Small intestine (tissue), 7 donors: Measurements from ENCODE around the gene DNAJC30. TPM values are rescaled to one million over a fixed set of nuclear protein-coding genes. Genes with fewer than 3 reads are reported as not detected.
A peak's percentile ranks its signal among the peaks of the same experiment; 100 is the strongest.

ENCODE experiments used
- DNase-seq, 2 donors: peaks; one replicate each; pipeline versions ENCODE4 v3.0.0 to v3.0.0-alpha.2; 2013
- FAIRE-seq: peaks from 2 replicates; lab custom pipeline; 2012; peaks lifted over from hg19 to GRCh38; lab: Jason Lieb, UNC
- H3K27ac ChIP-seq, 3 donors: one replicate each; pipeline ENCODE4 v1.5.1; 2013; ENCODE audit warnings: low read length in 2 of 3, mild to moderate bottlenecking in 2 of 3, control low read depth in 1 of 3, inconsistent platforms in 1 of 3, low read depth in 1 of 3, moderate library complexity in 1 of 3
- H3K27me3 ChIP-seq, 3 donors: one replicate each; pipeline ENCODE4 v1.6.1; 2013; ENCODE audit warnings: low read length in 3 of 3, inconsistent platforms in 1 of 3; ENCODE audit not compliant: control insufficient read depth in 3 of 3, insufficient read depth in 3 of 3
- H3K36me3 ChIP-seq, 3 donors: one replicate each; pipeline ENCODE4 v1.6.1; 2013; ENCODE audit warnings: low read length in 3 of 3, inconsistent platforms in 1 of 3, low read depth in 1 of 3, mild to moderate bottlenecking in 1 of 3, moderate library complexity in 1 of 3; ENCODE audit not compliant: control insufficient read depth in 3 of 3, insufficient read depth in 2 of 3
- H3K4me1 ChIP-seq, 3 donors: one replicate each; pipeline ENCODE4 v1.6.1; 2013; ENCODE audit warnings: low read length in 2 of 3, inconsistent platforms in 1 of 3, low read depth in 1 of 3, mild to moderate bottlenecking in 1 of 3, moderate library complexity in 1 of 3; ENCODE audit not compliant: control insufficient read depth in 3 of 3, insufficient read depth in 2 of 3
- H3K4me3 ChIP-seq, 3 donors: one replicate each; pipeline ENCODE4 v1.5.1; 2013; ENCODE audit warnings: low read length in 3 of 3, control low read depth in 1 of 3, inconsistent platforms in 1 of 3, low read depth in 1 of 3, mild to moderate bottlenecking in 1 of 3, moderate library complexity in 1 of 3
- H3K9me3 ChIP-seq, 2 donors: one replicate each; pipeline ENCODE4 v1.6.1; 2013; ENCODE audit warnings: low read depth in 1 of 2, low read length in 1 of 2; ENCODE audit not compliant: control insufficient read depth in 2 of 2, insufficient read depth in 1 of 2
- WGBS, 3 donors: extraction: QIAGEN DNeasy Blood & Tissue Kit; methylation state at CpG; one replicate each; pipeline ENCODE4 v1.1.7; 2013; 5-methylcytosine and 5-hydroxymethylcytosine counted together
- polyA plus RNA-seq, 4 donors: library from polyadenylated mRNA; stranded (reverse) in 3 of 4; unstranded in 1 of 4; fragments of 200-250 nt in 3 of 4; fragments of 120-200 nt in 1 of 4; gene quantifications; one replicate each; pipeline versions ENCODE4 v1.2.1 to v1.2.3, GENCODE V29; 2013
- donor health status: healthy with polysubstance abuse.
- donor health status: control.
- donor health status: control.
- donor health status: Bipolar disorder and iron deficiency.
- donor health status: healthy.

DNAJC30 gene
- polyA plus RNA-seq, 4 donors: 6.0 to 10.4 (median 7.8) TPM

DNA sequence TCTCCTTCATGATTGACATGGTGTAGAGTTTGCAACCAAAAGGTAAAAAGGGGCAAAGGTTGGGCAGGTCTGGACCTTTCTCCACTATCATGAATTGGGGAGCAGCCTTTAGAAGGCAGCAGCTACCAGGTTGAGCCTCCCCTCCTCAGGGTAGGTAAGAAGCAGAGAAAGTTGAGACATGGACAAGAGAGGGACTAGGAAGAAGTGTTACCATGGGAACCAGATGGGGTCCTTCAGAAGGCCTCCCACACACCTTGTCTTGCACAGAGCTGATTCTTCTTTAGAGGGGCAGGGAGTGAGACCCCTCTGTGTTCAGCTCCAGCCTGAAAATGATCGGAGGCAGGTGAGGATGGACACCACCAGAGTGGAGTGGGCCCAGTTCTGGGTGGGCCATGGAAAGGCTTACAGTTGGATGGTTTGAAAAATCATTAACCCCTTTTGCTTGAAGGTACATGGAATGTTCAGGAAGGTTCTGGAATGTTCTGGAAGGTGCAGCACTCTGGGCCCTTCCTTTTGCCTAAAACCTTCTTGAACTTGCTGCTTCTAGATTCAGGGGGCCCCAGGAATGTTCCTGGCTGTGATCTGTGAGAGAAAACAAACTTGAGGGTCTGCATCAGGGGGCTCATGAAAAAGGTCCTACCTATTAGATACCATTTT, 8.7 kb downstream of the DNAJC30 start:
- 89 to 100% (median 95%) methylated on average over 1 of the region's 1 CpG for whole genome bisulfite sequencing, 3 donors
- no peak overlapping the region for H3K4me3 ChIP-seq
- no peak for DNase-seq
- no peaks in the 10 kb centered on the region for H3K4me1 ChIP-seq
- no peak overlapping the region for H3K27ac ChIP-seq
- FAIRE-seq: no peak
- peaks cover 0 to 33% (median 0%) of the 10 kb centered on the region in 3 donors for H3K36me3 ChIP-seq
- no peaks in the 10 kb centered on the region for H3K27me3 ChIP-seq
- H3K9me3 ChIP-seq: no peaks in the 10 kb centered on the region

DNA sequence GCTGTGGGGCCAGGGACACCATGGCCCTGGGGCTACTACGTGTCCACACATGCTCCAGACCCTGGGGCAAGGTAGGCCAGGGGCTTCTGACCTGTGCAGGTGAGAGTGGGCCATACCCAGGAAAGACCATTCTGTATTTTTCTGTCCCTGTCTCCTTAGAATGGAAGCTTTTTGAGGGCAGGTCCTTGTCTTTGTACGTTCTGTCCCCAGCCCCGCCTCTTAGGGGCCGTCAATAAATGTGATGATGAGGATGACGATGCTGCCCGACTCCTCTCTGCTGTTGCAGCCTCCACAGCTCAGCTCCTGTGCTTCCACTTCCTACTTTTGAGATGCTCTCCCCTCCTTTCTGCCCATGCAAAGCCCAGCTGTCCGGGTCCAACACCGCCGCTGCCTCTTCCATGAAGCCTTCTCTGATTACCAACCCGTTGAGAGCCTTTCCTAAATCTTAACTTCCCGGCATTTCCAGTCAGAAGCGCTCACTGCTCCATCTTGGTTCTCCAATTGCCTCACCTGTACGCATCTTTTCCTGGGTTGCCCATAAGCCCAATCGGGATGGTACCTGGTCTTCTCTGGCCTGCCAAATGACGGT, 11.3 kb downstream of the DNAJC30 start:
- H3K27me3 ChIP-seq: no peaks in the 10 kb centered on the region
- 90 to 94% (median 93%) methylated on average over 15 of the region's 15 CpGs for WGBS, 3 donors
- H3K27ac ChIP-seq: no peak overlapping the region
- DNase-seq (no peak), FAIRE-seq (no peak)
- no peaks in the 10 kb centered on the region for H3K9me3 ChIP-seq
- no peak overlapping the region for H3K4me3 ChIP-seq
- peaks cover 0 to 14% (median 5%) of the 10 kb centered on the region in 3 donors for H3K4me1 ChIP-seq
- H3K36me3 ChIP-seq: peaks cover 0 to 17% (median 0%) of the 10 kb centered on the region in 3 donors

DNA sequence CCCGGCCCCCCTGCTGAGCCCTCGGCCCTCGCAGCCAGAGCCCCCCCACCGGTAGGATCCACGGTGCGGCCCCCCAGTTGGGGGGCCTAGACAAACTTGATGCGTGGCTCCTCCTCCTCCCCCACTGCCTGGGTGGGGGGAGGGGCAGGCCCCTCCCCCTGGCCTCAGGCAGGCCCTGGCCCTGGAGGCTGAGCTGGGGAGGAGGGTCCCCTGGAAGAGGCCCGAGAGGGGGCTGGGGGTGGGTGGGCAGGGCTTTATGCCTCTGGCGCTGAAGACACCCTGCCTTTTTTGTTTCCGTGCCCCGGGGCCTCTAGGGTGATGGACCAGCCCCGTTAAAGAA, 12.0 kb downstream of the DNAJC30 start:
- Histone ChIP-seq H3K9me3 (no peaks in the 10 kb centered on the region), H3K4me1 (peaks cover 0 to 14% (median 5%) of the 10 kb centered on the region in 3 donors), H3K27me3 (no peaks in the 10 kb centered on the region), H3K36me3 (peaks cover 0 to 17% (median 0%) of the 10 kb centered on the region in 3 donors), H3K4me3 (no peak overlapping the region), H3K27ac (no peak overlapping the region)
- WGBS, 3 donors: 49 to 62% (median 55%) methylated on average over 11 to 12 of the region's 12 CpGs
- FAIRE-seq: no peak
- DNase-seq: no peak

DNA sequence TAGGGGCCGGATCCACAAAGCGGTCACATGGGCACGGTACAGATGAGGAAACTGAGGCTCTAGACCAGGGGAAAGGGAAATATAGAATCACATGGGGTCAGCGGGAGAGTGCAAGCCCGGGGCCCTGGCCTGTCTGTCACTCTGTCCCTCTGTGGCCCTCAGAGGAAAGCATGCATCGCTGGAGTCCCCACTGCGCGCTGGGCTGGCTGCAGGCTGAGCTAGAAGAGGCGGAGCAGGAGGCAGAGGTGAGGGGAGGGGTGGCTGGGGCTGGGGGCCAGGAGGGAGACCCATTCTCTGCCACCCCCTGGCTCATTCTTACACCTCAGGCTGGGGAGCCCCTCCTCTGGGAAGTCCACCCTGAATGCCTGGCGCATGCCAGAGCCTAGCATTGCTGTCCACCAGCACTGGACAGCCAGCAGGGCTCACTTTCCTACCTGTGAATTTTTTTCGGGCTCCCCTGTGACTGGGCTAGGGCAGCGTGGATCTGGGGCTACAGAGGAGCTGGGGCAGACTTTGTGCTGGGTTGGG, 13.3 kb downstream of the DNAJC30 start:
- Histone ChIP-seq H3K4me3 (no peak overlapping the region), H3K36me3 (peaks cover 0 to 17% (median 0%) of the 10 kb centered on the region in 3 donors), H3K9me3 (no peaks in the 10 kb centered on the region), H3K27me3 (no peaks in the 10 kb centered on the region), H3K4me1 (peaks cover 0 to 20% (median 9%) of the 10 kb centered on the region in 3 donors), H3K27ac (no peak overlapping the region)
- no peak for FAIRE-seq
- 85 to 91% (median 86%) methylated on average over 12 of the region's 12 CpGs for WGBS, 3 donors
- no peak for DNase-seq

- no peak for FAIRE-seq
- peaks cover 0 to 20% (median 9%) of the 10 kb centered on the region in 3 donors for H3K4me1 ChIP-seq
- H3K27ac ChIP-seq: no peak overlapping the region
- H3K27me3 ChIP-seq: no peaks in the 10 kb centered on the region
- 77 to 82% (median 78%) methylated on average over 17 to 19 of the region's 19 CpGs for WGBS, 3 donors
- H3K4me3 ChIP-seq: no peak overlapping the region
- DNase-seq: no peak
- H3K36me3 ChIP-seq: peaks cover 0 to 14% (median 0%) of the 10 kb centered on the region in 3 donors
- no peaks in the 10 kb centered on the region for H3K9me3 ChIP-seq
These were observed 14.0 kb downstream of the DNAJC30 start for GRCh38 chr7:73669288-73669701.

GRCh38 chr7:73668886-73669230, 14.4 kb downstream of the DNAJC30 start:
- no peak for DNase-seq
- Histone ChIP-seq H3K36me3 (peaks cover 0 to 14% (median 0%) of the 10 kb centered on the region in 3 donors), H3K9me3 (no peaks in the 10 kb centered on the region), H3K4me3 (peak overlapping the region in 1 of 3 donors; percentile 82), H3K27ac (no peak overlapping the region), H3K27me3 (no peaks in the 10 kb centered on the region), H3K4me1 (peaks cover 0 to 20% (median 9%) of the 10 kb centered on the region in 3 donors)
- FAIRE-seq: no peak
- 19 to 27% (median 24%) methylated on average over 5 of the region's 5 CpGs for WGBS, 3 donors

DNA sequence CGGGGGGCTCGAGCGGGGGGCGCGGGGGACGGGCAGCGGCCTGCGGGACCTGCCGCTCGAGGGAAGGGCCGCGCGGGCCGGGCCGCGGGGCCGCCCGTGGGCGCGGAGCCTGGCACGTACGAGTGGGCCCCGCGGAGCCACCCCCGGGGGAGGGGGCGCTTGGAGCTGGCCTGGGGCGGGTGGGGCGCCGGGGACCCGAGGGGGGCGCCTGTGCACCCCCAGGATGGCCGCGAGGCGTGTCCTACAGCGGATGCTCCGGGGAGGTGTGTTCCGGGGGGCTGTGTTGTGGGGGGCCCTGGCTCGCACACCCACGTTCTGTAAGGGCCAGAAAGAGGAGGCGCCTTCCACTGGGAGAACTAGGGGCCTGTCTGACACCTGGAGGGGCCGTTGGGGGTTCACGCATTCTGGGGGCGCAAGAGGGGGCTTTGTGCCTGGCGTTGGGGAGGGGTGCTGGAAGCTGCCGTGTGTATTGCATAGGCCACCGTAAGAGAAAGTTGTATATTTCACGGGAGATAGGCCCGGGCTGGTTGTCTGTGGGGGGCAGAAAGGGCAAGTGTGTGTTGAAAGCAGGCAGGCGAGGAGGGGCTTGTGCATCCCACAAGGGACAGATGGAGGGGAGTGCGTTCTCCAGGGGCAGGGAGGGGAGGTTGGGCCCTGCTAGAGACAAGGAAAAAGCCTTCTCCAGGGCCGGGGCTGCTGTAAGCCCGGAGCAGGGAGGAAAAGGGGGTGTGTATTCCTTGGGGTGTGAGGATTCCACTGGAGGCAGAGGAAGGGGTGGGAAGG, 15.0 kb downstream of the DNAJC30 start:
- Histone ChIP-seq H3K4me3 (peak overlapping the region; percentile 63 to 82 (median 78)), H3K9me3 (no peaks in the 10 kb centered on the region), H3K27me3 (no peaks in the 10 kb centered on the region), H3K36me3 (peaks cover 0 to 14% (median 0%) of the 10 kb centered on the region in 3 donors), H3K27ac (no peak overlapping the region), H3K4me1 (peaks cover 0 to 20% (median 9%) of the 10 kb centered on the region in 3 donors)
- FAIRE-seq (no peak), DNase-seq (peak in 1 of 2 donors; percentile 59)
- WGBS, 3 donors: 2 to 6% (median 4%) methylated on average over 17 to 52 of the region's 52 CpGs
